Esophagus squamous epithelium (tissue), 4 donors: ENCODE measurements around the gene HOXB9.

Experiments used
- POLR2A ChIP-seq, 4 donors: fragments of 450-650 bp; IDR thresholded peaks; one replicate each; pipeline ENCODE4 v1.6.1; 2017; ENCODE audit warnings: antibody characterized with exemption in 4 of 4, mild to moderate bottlenecking in 4 of 4, moderate library complexity in 3 of 4
- TF ChIP-seq, protein P1 (sequence below), 6 experiments: fragments of 450-650 bp in 4 of 6; fragments of 200-600 bp in 2 of 6; sonication (generic) in 2 of 6; IDR thresholded peaks; one replicate each; pipeline ENCODE4 v1.5.1; 2016 to 2019; ENCODE audit warnings: antibody characterized with exemption in 6 of 6, mild to moderate bottlenecking in 4 of 6, moderate library complexity in 4 of 6

DNA sequence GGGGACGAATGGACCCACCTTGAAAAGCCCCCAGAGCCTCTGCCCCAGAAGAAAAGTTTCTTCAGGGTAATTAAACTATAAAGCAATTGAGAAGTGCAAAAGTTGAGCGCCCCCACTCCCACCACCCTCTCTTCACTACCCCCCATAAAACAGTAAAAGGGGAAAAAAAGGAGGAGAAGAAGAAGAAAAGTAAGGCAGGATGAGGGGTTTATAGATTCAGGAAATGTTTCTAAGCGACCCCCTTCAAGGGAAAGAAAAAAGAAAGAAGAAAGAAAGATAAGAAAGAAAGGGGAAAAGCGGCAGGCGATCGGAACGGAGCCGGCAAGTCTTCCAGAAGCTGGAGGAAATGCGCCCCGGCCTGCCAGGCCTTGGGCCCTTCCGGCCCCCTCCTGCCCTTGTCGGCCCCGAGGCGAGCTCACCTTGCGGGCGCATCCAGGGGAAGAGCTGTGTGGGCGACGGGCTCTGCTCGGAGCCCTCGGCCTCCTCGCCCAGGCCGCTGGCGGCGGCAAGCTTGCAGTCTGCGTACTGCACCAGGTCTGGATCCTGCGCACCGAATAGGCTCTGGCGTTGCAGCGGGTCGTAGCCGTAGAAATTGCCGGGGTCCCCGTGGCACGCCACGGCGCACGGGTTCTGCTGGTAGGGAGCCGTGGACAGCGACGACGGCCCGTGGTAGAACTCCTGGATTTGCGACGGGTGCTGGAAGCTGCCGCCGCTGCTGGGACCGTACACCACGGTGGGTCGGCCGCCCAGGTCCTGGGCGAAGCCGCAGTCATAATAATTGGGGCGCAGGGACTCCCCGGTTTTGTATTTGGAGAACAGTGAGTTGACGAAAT, 12.1 kb downstream of the HOXB9 start:
- TF ChIP-seq, protein P1, sequence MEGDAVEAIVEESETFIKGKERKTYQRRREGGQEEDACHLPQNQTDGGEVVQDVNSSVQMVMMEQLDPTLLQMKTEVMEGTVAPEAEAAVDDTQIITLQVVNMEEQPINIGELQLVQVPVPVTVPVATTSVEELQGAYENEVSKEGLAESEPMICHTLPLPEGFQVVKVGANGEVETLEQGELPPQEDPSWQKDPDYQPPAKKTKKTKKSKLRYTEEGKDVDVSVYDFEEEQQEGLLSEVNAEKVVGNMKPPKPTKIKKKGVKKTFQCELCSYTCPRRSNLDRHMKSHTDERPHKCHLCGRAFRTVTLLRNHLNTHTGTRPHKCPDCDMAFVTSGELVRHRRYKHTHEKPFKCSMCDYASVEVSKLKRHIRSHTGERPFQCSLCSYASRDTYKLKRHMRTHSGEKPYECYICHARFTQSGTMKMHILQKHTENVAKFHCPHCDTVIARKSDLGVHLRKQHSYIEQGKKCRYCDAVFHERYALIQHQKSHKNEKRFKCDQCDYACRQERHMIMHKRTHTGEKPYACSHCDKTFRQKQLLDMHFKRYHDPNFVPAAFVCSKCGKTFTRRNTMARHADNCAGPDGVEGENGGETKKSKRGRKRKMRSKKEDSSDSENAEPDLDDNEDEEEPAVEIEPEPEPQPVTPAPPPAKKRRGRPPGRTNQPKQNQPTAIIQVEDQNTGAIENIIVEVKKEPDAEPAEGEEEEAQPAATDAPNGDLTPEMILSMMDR (IDR thresholded peaks at IDR 0.05), result no peak
- no peak for TF ChIP-seq POLR2A (IDR thresholded peaks at IDR 0.05)
